ENCODE measurements around the gene POU2F2.
"Not testable (repeated sequence)": the region's sequence is repeated elsewhere in the genome, so short reads cannot be mapped to it uniquely, and the experiment has no call there.

POU2F2 gene

GRCh38 chr19:42053037-42053935 is 79.0 kb downstream of the POU2F2 start:
- Histone ChIP-seq H3K9ac (ENCODE audit: insufficient read length) (no peak overlapping the region), H3K36me3 (ENCODE audit: insufficient read depth, low read length) (no peaks in the 10 kb centered on the region), H3K9me3 (ENCODE audit: low read depth, low read length) (no peaks in the 10 kb centered on the region), H3K4me3 (no peak overlapping the region), H3K27ac (no peak overlapping the region)
- no peak for DNase-seq (ENCODE audit: low read depth, low spot score)
- TF ChIP-seq FOXP2 (optimal IDR thresholded peaks at IDR 0.05; ENCODE audit: control extremely low read depth, extremely low read length, insufficient read depth) = no peak
- no peak for TF ChIP-seq POLR2AphosphoS5 (IDR thresholded peaks at IDR 0.05; ENCODE audit: borderline replicate concordance, low read depth, low read length)
- TF ChIP-seq EZH2 (IDR thresholded peaks at IDR 0.05) = no peak

GRCh38 chr19:42052241-42052863 is 79.9 kb downstream of the POU2F2 start:
- DNase-seq (ENCODE audit: low read depth, low spot score) = no peak

GRCh38 chr19:42051166-42052115 is 80.8 kb downstream of the POU2F2 start:
- TF ChIP-seq FOXP2 (optimal IDR thresholded peaks at IDR 0.05; ENCODE audit: control extremely low read depth, extremely low read length, insufficient read depth) (no peak), POLR2AphosphoS5 (IDR thresholded peaks at IDR 0.05; ENCODE audit: borderline replicate concordance, low read depth, low read length) (no peak), EZH2 (IDR thresholded peaks at IDR 0.05) (no peak)
- Histone ChIP-seq H3K9ac (ENCODE audit: insufficient read length) (no peak overlapping the region), H3K36me3 (ENCODE audit: insufficient read depth, low read length) (no peaks in the 10 kb centered on the region), H3K4me3 (no peak overlapping the region), H3K27ac (no peak overlapping the region), H3K9me3 (ENCODE audit: low read depth, low read length) (no peaks in the 10 kb centered on the region)
- DNase-seq (ENCODE audit: low read depth, low spot score) = no peak

More at GRCh38 chr19:42052241-42052863, 79.9 kb downstream of the POU2F2 start:
- H3K4me3 ChIP-seq = no peak overlapping the region
- H3K9me3 ChIP-seq (ENCODE audit: low read depth, low read length) = no peaks in the 10 kb centered on the region
- TF ChIP-seq FOXP2 (optimal IDR thresholded peaks at IDR 0.05; ENCODE audit: control extremely low read depth, extremely low read length, insufficient read depth) = no peak
- no peak for TF ChIP-seq POLR2AphosphoS5 (IDR thresholded peaks at IDR 0.05; ENCODE audit: borderline replicate concordance, low read depth, low read length)
- no peak for TF ChIP-seq EZH2 (IDR thresholded peaks at IDR 0.05)
- H3K36me3 ChIP-seq (ENCODE audit: insufficient read depth, low read length) = no peaks in the 10 kb centered on the region
- H3K9ac ChIP-seq (ENCODE audit: insufficient read length) = no peak overlapping the region
- no peak overlapping the region for H3K27ac ChIP-seq

- Histone ChIP-seq H3K36me3 (ENCODE audit: insufficient read depth, low read length) (no peaks in the 10 kb centered on the region), H3K9me3 (ENCODE audit: low read depth, low read length) (no peaks in the 10 kb centered on the region), H3K4me3 (no peak overlapping the region), H3K27ac (no peak overlapping the region), H3K9ac (ENCODE audit: insufficient read length) (no peak overlapping the region)
- no peak for TF ChIP-seq FOXP2 (optimal IDR thresholded peaks at IDR 0.05; ENCODE audit: control extremely low read depth, extremely low read length, insufficient read depth)
- no peak for TF ChIP-seq EZH2 (IDR thresholded peaks at IDR 0.05)
- no peak for TF ChIP-seq POLR2AphosphoS5 (IDR thresholded peaks at IDR 0.05; ENCODE audit: borderline replicate concordance, low read depth, low read length)
- no peak for DNase-seq (ENCODE audit: low read depth, low spot score)
These were observed 83.3 kb downstream of the POU2F2 start for GRCh38 chr19:42048992-42049391.

GRCh38 chr19:42045575-42045974 is 86.7 kb downstream of the POU2F2 start:
- Histone ChIP-seq H3K27ac (no peak overlapping the region), H3K9me3 (ENCODE audit: low read depth, low read length) (no peaks in the 10 kb centered on the region), H3K36me3 (ENCODE audit: insufficient read depth, low read length) (no peaks in the 10 kb centered on the region), H3K4me3 (no peak overlapping the region), H3K9ac (ENCODE audit: insufficient read length) (no peak overlapping the region)
- no peak for DNase-seq (ENCODE audit: low read depth, low spot score)
- TF ChIP-seq FOXP2 (optimal IDR thresholded peaks at IDR 0.05; ENCODE audit: control extremely low read depth, extremely low read length, insufficient read depth) (no peak), POLR2AphosphoS5 (IDR thresholded peaks at IDR 0.05; ENCODE audit: borderline replicate concordance, low read depth, low read length) (no peak)

GRCh38 chr19:42042455-42043170 is 89.6 kb downstream of the POU2F2 start:
- H3K9me3 ChIP-seq (ENCODE audit: low read depth, low read length) = no peaks in the 10 kb centered on the region
- no peak overlapping the region for H3K9ac ChIP-seq (ENCODE audit: insufficient read length)
- no peak overlapping the region for H3K4me3 ChIP-seq
- no peak for DNase-seq (ENCODE audit: low read depth, low spot score)
- no peak for TF ChIP-seq FOXP2 (optimal IDR thresholded peaks at IDR 0.05; ENCODE audit: control extremely low read depth, extremely low read length, insufficient read depth)
- no peak for TF ChIP-seq EZH2 (IDR thresholded peaks at IDR 0.05)
- no peak for TF ChIP-seq POLR2AphosphoS5 (IDR thresholded peaks at IDR 0.05; ENCODE audit: borderline replicate concordance, low read depth, low read length)
- H3K36me3 ChIP-seq (ENCODE audit: insufficient read depth, low read length) = no peaks in the 10 kb centered on the region
- no peak overlapping the region for H3K27ac ChIP-seq

- H3K9ac ChIP-seq (ENCODE audit: insufficient read length); H3K27ac ChIP-seq; H3K9me3 ChIP-seq (ENCODE audit: low read depth, low read length); H3K36me3 ChIP-seq (ENCODE audit: insufficient read depth, low read length); DNase-seq (ENCODE audit: low read depth, low spot score); H3K4me3 ChIP-seq: not testable (repeated sequence)
These were observed 91.8 kb downstream of the POU2F2 start for GRCh38 chr19:42040491-42040890.
